Colonic mucosa (tissue), 4 donors: ENCODE measurements around the gene DSTN. TPM values are rescaled to one million over a fixed set of nuclear protein-coding genes. Genes with fewer than 3 reads are reported as not detected.
A peak's percentile ranks its signal among the peaks of the same experiment; 100 is the strongest.

Source experiments
- DNase-seq: peaks from one replicate; pipeline ENCODE4 v3.0.0-alpha.2; 2020
- H3K27ac ChIP-seq: fragments of 200-600 bp; one replicate; pipeline ENCODE4 v1.8.0; 2021
- H3K27me3 ChIP-seq: fragments of 200-600 bp; one replicate; pipeline ENCODE4 v1.8.0; 2021
- H3K36me3 ChIP-seq: fragments of 200-600 bp; one replicate; pipeline ENCODE4 v1.8.0; 2021
- H3K4me1 ChIP-seq: fragments of 200-600 bp; one replicate; pipeline ENCODE4 v1.8.0; 2021; ENCODE audit warnings: mild to moderate bottlenecking
- H3K4me3 ChIP-seq: fragments of 200-600 bp; one replicate; pipeline ENCODE4 v1.8.0; 2021
- H3K9ac ChIP-seq, 2 donors: one replicate each; pipeline ENCODE4 v1.7.0; 2013; ENCODE audit warnings: control low read depth in 2 of 2, low read depth in 2 of 2, low read length in 2 of 2
- H3K9me3 ChIP-seq: fragments of 200-600 bp; one replicate; pipeline ENCODE4 v1.8.0; 2021
- CTCF ChIP-seq: fragments of 200-600 bp; IDR thresholded peaks from one replicate; pipeline ENCODE4 v1.8.0; 2022; ENCODE audit warnings: antibody characterized with exemption, mild to moderate bottlenecking
- intact Hi-C: fragments of 100-400 bp; cut with DNase I; formaldehyde crosslinking; loops from one replicate; pipeline ENCODE4 v1.14.1; 2022
- total RNA-seq, 2 donors: library from RNA; stranded (reverse); fragmentation: NEBNext Ultra II Directional in 1 of 2; extraction: Animal tissue kit (Norgen Biotek cat#: 25700) in 1 of 2; gene quantifications; one replicate each; pipeline ENCODE4 v1.2.1, GENCODE V29; 2021
- donor health status: healthy.
- donor health status: DM: no; HTN: no; CAD: no.
- donor health status: DM: no; HTN: no; CAD: no.

DSTN gene
- total RNA-seq, 2 donors from 2014 or later = 247 to 437 TPM

- no peak for TF ChIP-seq CTCF
These were observed 38.2 kb upstream of the DSTN start for GRCh38 chr20:17531665-17532025.

GRCh38 chr20:17533396-17533795, 36.5 kb upstream of the DSTN start:
- DNase-seq = peak; percentile 46

More at GRCh38 chr20:17531665-17532025, 38.2 kb upstream of the DSTN start:
- Histone ChIP-seq H3K9me3 (no peaks in the 10 kb centered on the region), H3K27ac (peak overlapping the region; percentile 18), H3K36me3 (no peaks in the 10 kb centered on the region), H3K4me3 (peak overlapping the region; percentile 38), H3K27me3 (no peaks in the 10 kb centered on the region), H3K4me1 (no peaks in the 10 kb centered on the region), H3K9ac (no peak overlapping the region)
- DNase-seq = no peak
- intact Hi-C loops = loop anchor here (10.0 kb wide), 1 partner anchor 463 kb away; no protein-coding TSS in a partner anchor

GRCh38 chr20:17534077-17534476, 35.8 kb upstream of the DSTN start:
- Histone ChIP-seq H3K27ac (no peak overlapping the region), H3K36me3 (no peaks in the 10 kb centered on the region), H3K4me1 (no peaks in the 10 kb centered on the region), H3K9ac (no peak overlapping the region), H3K27me3 (no peaks in the 10 kb centered on the region), H3K4me3 (no peak overlapping the region), H3K9me3 (no peaks in the 10 kb centered on the region)
- no peak for TF ChIP-seq CTCF
- no peak for DNase-seq
- intact Hi-C loops = loop anchor here (10.0 kb wide), 1 partner anchor 461 kb away; no protein-coding TSS in a partner anchor

More at GRCh38 chr20:17533396-17533795, 36.5 kb upstream of the DSTN start:
- H3K4me1 ChIP-seq = no peaks in the 10 kb centered on the region
- no peak overlapping the region for H3K4me3 ChIP-seq
- H3K36me3 ChIP-seq = no peaks in the 10 kb centered on the region
- H3K27me3 ChIP-seq = no peaks in the 10 kb centered on the region
- no peak overlapping the region for H3K9ac ChIP-seq
- no peak for TF ChIP-seq CTCF
- no peaks in the 10 kb centered on the region for H3K9me3 ChIP-seq
- no peak overlapping the region for H3K27ac ChIP-seq
- intact Hi-C loops = loop anchor here (10.0 kb wide), 1 partner anchor 461 kb away; no protein-coding TSS in a partner anchor

DNA sequence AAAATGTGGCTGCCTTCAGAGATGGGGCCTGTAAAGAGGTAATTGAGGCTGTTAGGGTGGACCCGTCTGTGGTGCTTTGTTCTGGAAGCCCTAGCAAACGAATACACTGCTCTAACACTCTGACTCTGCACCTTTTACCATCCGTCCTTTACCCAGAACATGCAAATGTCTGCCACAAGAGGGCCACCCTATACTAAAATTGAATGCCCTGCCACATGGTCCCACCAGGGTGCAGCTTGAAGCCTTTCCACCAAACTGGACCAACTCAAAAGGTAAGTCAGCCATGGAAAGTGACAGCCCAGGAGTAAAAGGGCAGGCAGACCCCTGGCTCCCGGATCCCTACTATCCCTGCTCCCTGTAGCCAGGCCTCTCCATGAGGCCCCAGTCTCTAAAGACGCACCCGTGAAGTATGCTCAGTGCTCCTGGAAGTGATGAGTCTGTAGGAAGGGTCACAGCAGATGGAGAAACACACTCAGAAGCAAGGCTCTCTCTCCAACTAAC, 32.9 kb upstream of the DSTN start:
- Histone ChIP-seq H3K4me1 (no peaks in the 10 kb centered on the region), H3K27me3 (no peaks in the 10 kb centered on the region), H3K4me3 (no peak overlapping the region), H3K27ac (no peak overlapping the region), H3K36me3 (no peaks in the 10 kb centered on the region), H3K9ac (no peak overlapping the region), H3K9me3 (no peaks in the 10 kb centered on the region)
- DNase-seq = peak; percentile 79
- TF ChIP-seq CTCF = peak; percentile 81
- intact Hi-C loops = loop anchor here (10.0 kb wide), 1 partner anchor 458 kb away; no protein-coding TSS in a partner anchor

DNA sequence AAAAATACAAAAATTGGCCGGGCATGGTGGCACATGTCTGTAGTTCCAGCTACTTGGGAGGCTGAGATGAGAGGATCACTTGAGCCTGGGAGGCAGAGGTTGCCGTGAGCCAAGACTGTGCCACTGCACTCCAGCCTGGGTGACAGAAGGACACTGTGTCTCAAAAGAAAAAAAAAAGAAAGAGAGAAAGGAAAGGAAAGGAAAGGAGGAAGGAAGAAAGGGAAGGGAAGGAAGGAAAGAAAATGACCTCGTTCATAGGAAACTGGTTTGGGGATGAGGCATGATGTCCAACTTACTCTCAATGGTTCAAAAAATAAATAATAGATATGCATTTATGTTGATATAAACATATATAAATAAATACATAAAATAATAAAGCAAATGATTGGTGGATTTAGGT, 31.9 kb upstream of the DSTN start:
- Histone ChIP-seq H3K36me3 (no peaks in the 10 kb centered on the region), H3K4me1 (no peaks in the 10 kb centered on the region), H3K27me3 (no peaks in the 10 kb centered on the region), H3K4me3 (no peak overlapping the region), H3K9ac (no peak overlapping the region), H3K27ac (no peak overlapping the region), H3K9me3 (no peaks in the 10 kb centered on the region)
- no peak for TF ChIP-seq CTCF
- DNase-seq = no peak
- intact Hi-C loops = loop anchor here (1.0 to 10.0 kb wide), 2 partner anchors 79 to 457 kb away; no protein-coding TSS in a partner anchor
